K562 (cell line): ENCODE measurements around the gene CHST8. TPM values are rescaled to one million over a fixed set of nuclear protein-coding genes. Genes with fewer than 3 reads are reported as not detected.

Experiments used
- ATAC-seq: fragments of 200-7000 bp; cut with Tn5 transposase; 3 replicates; pipeline ENCODE4 v1.9.1; 2020; ENCODE audit warnings: moderate library complexity
- BruUV-seq: library from RNA; stranded (reverse); fragments of 400-500 nt; replicated peaks from 2 replicates; lab custom pipeline; 2021; lab: Mats Ljungman, UMichigan
- CTCF ChIA-PET: fragments of 300-600 bp; formaldehyde crosslinking; extraction: SDS; loops from one replicate; lab custom pipeline; 2021; ENCODE audit warnings: low intra/inter-chr PET ratio; lab: Yijun Ruan, JAX
- POLR2A ChIA-PET: fragments of 300-600, 350-650 bp; sonication (Branson Sonifier 250); formaldehyde crosslinking; extraction: SDS; loops from one replicate; lab custom pipeline; 2021; ENCODE audit warnings: antibody characterized with exemption, inconsistent platforms; lab: Yijun Ruan, JAX
- DNase-seq, 4 experiments: peaks; one replicate each; pipeline versions ENCODE4 v3.0.0 to v3.0.0-alpha.2; 2011 to 2018; ENCODE audit warnings: low spot score in 3 of 4, mixed read lengths in 3 of 4; ENCODE audit errors: extremely low read depth in 1 of 4
- FAIRE-seq: peaks from 2 replicates; lab custom pipeline; 2011; peaks lifted over from hg19 to GRCh38; lab: Jason Lieb, UNC
- H2AFZ ChIP-seq: 2 replicates; pipeline ENCODE4 v1.6.0; 2011; ENCODE audit warnings: low read depth, low read length, control low read depth, inconsistent platforms
- H3K27ac ChIP-seq: fragments of 200-600 bp; 3 replicates; pipeline ENCODE4 v1.8.0; 2011; ENCODE audit warnings: low read depth, mild to moderate bottlenecking, control low read depth, inconsistent platforms, low read length, moderate library complexity, mixed read lengths; ENCODE audit errors: extremely low read depth
- H3K27me3 ChIP-seq, 2 experiments: fragments of 300-600 bp in 1 of 2; 2 replicates in 1 of 2; 3 replicates in 1 of 2; pipeline versions ENCODE4 v1.6.0 to v1.8.0; 2011; ENCODE audit warnings: inconsistent platforms in 2 of 2, low read length in 2 of 2, mild to moderate bottlenecking in 1 of 2, mixed read lengths in 1 of 2, moderate library complexity in 1 of 2; ENCODE audit not compliant: control insufficient read depth in 2 of 2, insufficient read depth in 2 of 2
- H3K36me3 ChIP-seq: fragments of 300-600 bp; 3 replicates; pipeline ENCODE4 v1.8.0; 2011; ENCODE audit warnings: mild to moderate bottlenecking, low read length, inconsistent platforms; ENCODE audit not compliant: control insufficient read depth, insufficient read depth
- H3K4me1 ChIP-seq, 2 experiments: fragments of 200-600 bp in 1 of 2; replicated peaks in 1 of 2; 2 replicates in 1 of 2; 3 replicates in 1 of 2; pipeline versions ENCODE4 v1.5.1 to v1.8.0; 2011; ENCODE audit warnings: inconsistent platforms in 2 of 2, low read length in 2 of 2, mild to moderate bottlenecking in 1 of 2, mixed read lengths in 1 of 2, moderate library complexity in 1 of 2; ENCODE audit not compliant: control insufficient read depth in 2 of 2, insufficient read depth in 2 of 2
- H3K4me2 ChIP-seq: 2 replicates; pipeline ENCODE4 v1.6.1; 2011; ENCODE audit warnings: low read length, control low read depth, inconsistent platforms, mixed read lengths; ENCODE audit not compliant: insufficient read depth
- H3K4me3 ChIP-seq: fragments of 200-600 bp; sonication (generic), shearing (Covaris generic); 2 replicates; pipeline ENCODE4 v1.5.1; 2016; ENCODE audit warnings: control low read depth, inconsistent platforms
- H3K79me2 ChIP-seq: fragments of 200-600 bp; 3 replicates; pipeline ENCODE4 v1.8.0; 2011; ENCODE audit warnings: low read length, inconsistent platforms; ENCODE audit not compliant: control insufficient read depth, insufficient read depth
- H3K9ac ChIP-seq, 2 experiments: 2 replicates each; pipeline versions ENCODE4 v1.6.0 to v1.6.1; 2011; ENCODE audit warnings: low read depth in 2 of 2, low read length in 2 of 2, control low read depth in 1 of 2, inconsistent platforms in 1 of 2, mild to moderate bottlenecking in 1 of 2, mixed read lengths in 1 of 2; ENCODE audit not compliant: insufficient read depth in 1 of 2
- H3K9me1 ChIP-seq: one replicate; pipeline ENCODE4 v1.6.0; 2011; ENCODE audit warnings: inconsistent platforms, mild to moderate bottlenecking, low read length, moderate library complexity; ENCODE audit not compliant: control insufficient read depth, insufficient read depth
- H3K9me3 ChIP-seq: replicated peaks from 2 replicates; pipeline ENCODE4 v1.5.1; 2011; ENCODE audit warnings: low read depth, low read length, inconsistent platforms; ENCODE audit not compliant: control insufficient read depth, insufficient read depth
- H4K20me1 ChIP-seq: replicated peaks from 2 replicates; pipeline ENCODE4 v1.6.1; 2011; ENCODE audit warnings: low read length, inconsistent platforms, mixed read lengths; ENCODE audit not compliant: control insufficient read depth, insufficient read depth
- KLF6 ChIP-seq: fragments of 250-450 bp; sonication (Bioruptor Pico); IDR thresholded peaks from 2 replicates; pipeline ENCODE4 v1.4.0; 2020; ENCODE audit warnings: mild to moderate bottlenecking, moderate library complexity, borderline replicate concordance
- PRPF4 ChIP-seq: fragments of 200-400 bp; formaldehyde crosslinking; IDR thresholded peaks from one replicate; pipeline ENCODE4 v1.6.1; 2017; ENCODE audit warnings: low read length, low read depth, mild to moderate bottlenecking; ENCODE audit not compliant: insufficient read depth, poor library complexity, severe bottlenecking
- SOX6 ChIP-seq: fragments of 450-650 bp; IDR thresholded peaks from 2 replicates; pipeline ENCODE4 v1.6.1; 2014; ENCODE audit warnings: mild to moderate bottlenecking
- ZKSCAN1 ChIP-seq: fragments of 150-350 bp; IDR thresholded peaks from 2 replicates; pipeline ENCODE4 v1.6.1; 2016; ENCODE audit warnings: low read depth, low read length
- ZNF239 ChIP-seq: fragments of 250-450 bp; sonication (Bioruptor Pico); IDR thresholded peaks from 2 replicates; pipeline ENCODE4 v1.4.0; 2020; ENCODE audit warnings: mild to moderate bottlenecking
- WGBS: fragments of 100-300 bp; shearing (Covaris generic); methylation state at CpG from one replicate; pipeline ENCODE4 v1.1.6; 2016; ENCODE audit warnings: low coverage, mixed read lengths; ENCODE audit not compliant: insufficient coverage; ENCODE audit errors: missing lambda C conversion rate; 5-methylcytosine and 5-hydroxymethylcytosine counted together
- in situ Hi-C: fragments of 300-500 bp; cut with MboI; formaldehyde crosslinking; loops from 4 replicates; pipeline ENCODE4 v1.15.0; 2018; ENCODE audit warnings: inconsistent platforms, mixed read lengths
- intact Hi-C: fragments of 100-400 bp; cut with micrococcal nuclease; formaldehyde crosslinking; loops from 2 replicates; pipeline ENCODE4 v1.14.2; 2022
- polyA plus RNA-seq, 8 experiments: library from polyadenylated mRNA; depleted of rRNA in 4 of 8; stranded (reverse) in 5 of 8; unstranded in 3 of 8; fragments of >200 nt; fragmentation: Nextera tagmentation in 2 of 8; fragmentation: Illumina TruSeq in 1 of 8; extraction: Ambion mirVana in 2 of 8; extraction: Trizol in 1 of 8; gene quantifications; 2 replicates each; pipeline versions ENCODE4 v1.2.1 to v1.2.3, GENCODE V29; 2011 to 2014; ENCODE audit warnings: inconsistent platforms in 1 of 8, missing spikeins in 1 of 8
- total RNA-seq, 7 experiments: library from RNA; depleted of rRNA in 6 of 7; stranded (reverse); fragments of >200 nt in 6 of 7; fragmentation: Illumina TruSeq in 2 of 7; extraction: Trizol in 2 of 7; gene quantifications; 2 replicates each; pipeline versions ENCODE4 v1.2.1 to v1.2.3, GENCODE V29; 2011 to 2021; ENCODE audit warnings: low replicate concordance in 1 of 7
- TF ChIP-seq, protein P1 (sequence below): sonication (generic); formaldehyde crosslinking; IDR thresholded peaks from 2 replicates; pipeline ENCODE4 v1.5.0; 2020; ENCODE audit warnings: missing genetic modification reagents

The CHST8 gene
- total and polyA plus RNA-seq, 9 of the 15 experiments (the other 6 are each of a cell fraction or from before 2014, with no cell fraction given) = 0.11 TPM; not detected in 8

GRCh38 chr19:33749619-33750175 is 127.9 kb downstream of the CHST8 start:
- in situ Hi-C loops (no loop called here), intact Hi-C loops (no loop called here)
- under 1% methylated on average over 10 of the region's 12 CpGs for WGBS
- H4K20me1 ChIP-seq = no peaks in the 10 kb centered on the region; the same call in 1 of the 2 replicates
- H3K4me1 ChIP-seq = no peaks in the 10 kb centered on the region
- H3K4me3 ChIP-seq = no peak overlapping the region
- no peak overlapping the region for H2AFZ ChIP-seq
- POLR2A ChIA-PET = interaction anchor here (0.7 kb wide), 1 partner anchor 26 kb away, joined by 3 read pairs; no protein-coding TSS in a partner anchor
- H3K9me1 ChIP-seq = no peaks in the 10 kb centered on the region
- FAIRE-seq = no peak
- H3K4me2 ChIP-seq = no peak overlapping the region
- peaks cover 2 to 32% of the 10 kb centered on the region in 2 experiments; a peak in 3 of 5 replicates for H3K27me3 ChIP-seq
- BruUV-seq = no TSS peak
- no peak for TF ChIP-seq ZNF239 (CRISPR knock-in tag)
- no peak for TF ChIP-seq SOX6
- no peak for TF ChIP-seq PRPF4
- no peak for TF ChIP-seq KLF6 (CRISPR knock-in tag)
- TF ChIP-seq ZKSCAN1 = no peak
- TF ChIP-seq, protein P1, sequence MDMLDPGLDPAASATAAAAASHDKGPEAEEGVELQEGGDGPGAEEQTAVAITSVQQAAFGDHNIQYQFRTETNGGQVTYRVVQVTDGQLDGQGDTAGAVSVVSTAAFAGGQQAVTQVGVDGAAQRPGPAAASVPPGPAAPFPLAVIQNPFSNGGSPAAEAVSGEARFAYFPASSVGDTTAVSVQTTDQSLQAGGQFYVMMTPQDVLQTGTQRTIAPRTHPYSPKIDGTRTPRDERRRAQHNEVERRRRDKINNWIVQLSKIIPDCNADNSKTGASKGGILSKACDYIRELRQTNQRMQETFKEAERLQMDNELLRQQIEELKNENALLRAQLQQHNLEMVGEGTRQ (CRISPR knock-in tag) = 0 out of 2 replicates have a peak, but pooled peaks have one; percentile 9
- H3K36me3 ChIP-seq = no peaks in the 10 kb centered on the region
- H3K9me3 ChIP-seq = no peaks in the 10 kb centered on the region
- H3K79me2 ChIP-seq = no peaks in the 10 kb centered on the region
- no peak for ATAC-seq
- no peak overlapping the region for H3K9ac ChIP-seq
- no peak overlapping the region for H3K27ac ChIP-seq
- DNase-seq = no peak
- CTCF ChIA-PET = no interaction called here
